Measurements from ENCODE around the gene DDR2.
A peak's percentile ranks its signal among the peaks of the same experiment; 100 is the strongest.
"Not testable (repeated sequence)": the region's sequence is repeated elsewhere in the genome, so short reads cannot be mapped to it uniquely, and the experiment has no call there.

Gene DDR2

DNA sequence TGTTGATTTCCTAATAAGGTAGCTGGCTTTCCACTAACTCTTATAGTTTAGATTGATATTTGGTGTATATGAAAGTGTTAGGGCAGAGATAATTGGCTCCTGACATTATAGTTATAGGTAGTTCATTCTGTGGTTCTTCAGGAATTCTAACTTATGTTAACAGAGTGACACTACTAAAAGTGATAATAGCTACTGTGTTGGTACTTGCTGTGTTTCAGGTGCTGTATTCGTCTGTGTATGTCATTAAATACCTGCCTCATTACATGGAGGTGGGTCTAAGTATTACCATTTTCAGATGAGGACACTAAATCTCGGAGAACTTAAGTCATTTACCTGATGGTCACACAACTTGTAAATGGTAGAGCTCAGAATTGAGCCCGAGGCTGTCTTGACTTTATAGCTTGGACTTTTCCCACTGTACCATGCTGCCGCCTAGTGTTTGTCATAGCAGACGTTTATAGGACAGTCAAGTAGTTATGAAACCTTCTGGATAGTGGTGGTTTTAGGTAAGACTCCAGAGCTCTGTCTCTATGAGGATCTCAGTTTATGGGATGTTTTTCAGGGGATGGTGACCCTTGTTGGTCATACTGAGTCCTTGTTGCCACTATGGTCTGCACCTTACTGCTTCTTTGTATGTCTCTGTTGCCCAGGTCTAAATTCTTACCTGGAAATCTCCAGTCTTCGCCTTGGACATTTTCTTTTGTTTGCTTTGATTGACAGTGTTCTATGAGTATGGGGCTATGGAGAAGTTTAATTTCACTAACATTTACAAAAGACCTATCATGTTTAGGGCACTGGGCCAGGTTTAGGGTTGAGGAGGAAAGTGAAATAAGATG lies 167.9 kb downstream of the DDR2 start:
- not testable (repeated sequence) for H3K23ac ChIP-seq (ENCODE audit: low read depth, low read length, poor library complexity); H3K4me2 ChIP-seq (ENCODE audit: insufficient read depth, low read length, poor library complexity, severe bottlenecking); H2AK5ac ChIP-seq (ENCODE audit: low read depth, low read length); H3K9me3 ChIP-seq (replicated peaks in 1 of 2; ENCODE audit: control insufficient read depth in 2 of 2, insufficient read depth in 1 of 2, low read depth in 1 of 2, low read length in 2 of 2); H3K79me1 ChIP-seq (ENCODE audit: low read depth, low read length); H3K4me1 ChIP-seq (ENCODE audit: control insufficient read depth in 2 of 2, insufficient read depth in 1 of 2, low read depth in 1 of 2, low read length in 2 of 2); H4K91ac ChIP-seq (ENCODE audit: low read depth, low read length, poor library complexity); H2BK120ac ChIP-seq (ENCODE audit: low read depth, low read length); H3K27me3 ChIP-seq (ENCODE audit: control insufficient read depth in 3 of 3, insufficient read depth in 3 of 3, low read depth in 1 of 3, low read length in 3 of 3); H4K8ac ChIP-seq (ENCODE audit: low read depth, low read length); H2AFZ ChIP-seq (ENCODE audit: low read length); H2BK12ac ChIP-seq (ENCODE audit: low read length); H2BK15ac ChIP-seq (ENCODE audit: low read length); H3K9ac ChIP-seq (ENCODE audit: low read depth, low read length, poor library complexity); H3K4ac ChIP-seq (ENCODE audit: low read length); H3K4me3 ChIP-seq (ENCODE audit: low read length in 2 of 2); H3K14ac ChIP-seq (ENCODE audit: low read length); H2BK5ac ChIP-seq (ENCODE audit: low read length); H3K18ac ChIP-seq (ENCODE audit: low read length); H3K27ac ChIP-seq (replicated peaks; ENCODE audit: low read length)
- peaks cover 8 to 87% of the 10 kb centered on the region in 2 donors for H3K36me3 ChIP-seq (replicated peaks in 1 of 2; ENCODE audit: control insufficient read depth in 2 of 2, insufficient read depth in 2 of 2, low read length in 2 of 2)
- DNase-seq (ENCODE audit: low spot score): peak; percentile 15
- WGBS, 2 donors (ENCODE audit: extremely low coverage in 2 of 2, insufficient read length in 2 of 2, insufficient replicate concordance in 1 of 2): no CpG with 5 or more reads among the region's 6 CpGs

DNA sequence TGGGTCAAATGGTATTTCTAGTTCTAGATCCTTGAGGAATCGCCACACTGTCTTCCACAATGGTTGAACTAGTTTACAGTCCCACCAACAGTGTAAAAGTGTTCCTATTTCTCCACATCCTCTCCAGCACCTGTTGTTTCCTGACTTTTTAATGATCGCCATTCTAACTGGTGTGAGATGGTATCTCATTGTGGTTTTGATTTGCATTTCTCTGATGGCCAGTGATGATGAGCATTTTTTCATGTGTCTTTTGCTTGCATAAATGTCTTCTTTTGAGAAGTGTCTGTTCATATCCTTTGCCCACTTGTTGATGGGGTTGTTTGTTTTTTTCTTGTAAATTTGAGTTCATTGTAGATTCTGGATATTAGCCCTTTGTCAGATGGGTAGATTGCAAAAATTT lies 175.2 kb downstream of the DDR2 start:
- H3K14ac ChIP-seq (ENCODE audit: low read length); H3K23ac ChIP-seq (ENCODE audit: low read depth, low read length, poor library complexity); H3K4me1 ChIP-seq (ENCODE audit: control insufficient read depth in 2 of 2, insufficient read depth in 1 of 2, low read depth in 1 of 2, low read length in 2 of 2); H2BK120ac ChIP-seq (ENCODE audit: low read depth, low read length); H2AK5ac ChIP-seq (ENCODE audit: low read depth, low read length); H3K4ac ChIP-seq (ENCODE audit: low read length); H3K4me3 ChIP-seq (ENCODE audit: low read length in 2 of 2); H3K4me2 ChIP-seq (ENCODE audit: insufficient read depth, low read length, poor library complexity, severe bottlenecking); DNase-seq (ENCODE audit: low spot score); H2BK12ac ChIP-seq (ENCODE audit: low read length); H4K91ac ChIP-seq (ENCODE audit: low read depth, low read length, poor library complexity); H3K9ac ChIP-seq (ENCODE audit: low read depth, low read length, poor library complexity); H3K9me3 ChIP-seq (replicated peaks in 1 of 2; ENCODE audit: control insufficient read depth in 2 of 2, insufficient read depth in 1 of 2, low read depth in 1 of 2, low read length in 2 of 2); H2BK15ac ChIP-seq (ENCODE audit: low read length); H3K27me3 ChIP-seq (ENCODE audit: control insufficient read depth in 3 of 3, insufficient read depth in 3 of 3, low read depth in 1 of 3, low read length in 3 of 3); H2AFZ ChIP-seq (ENCODE audit: low read length); H3K18ac ChIP-seq (ENCODE audit: low read length); H4K8ac ChIP-seq (ENCODE audit: low read depth, low read length); H3K79me1 ChIP-seq (ENCODE audit: low read depth, low read length); H3K27ac ChIP-seq (replicated peaks; ENCODE audit: low read length); H2BK5ac ChIP-seq (ENCODE audit: low read length): not testable (repeated sequence)
- H3K36me3 ChIP-seq (replicated peaks in 1 of 2; ENCODE audit: control insufficient read depth in 2 of 2, insufficient read depth in 2 of 2, low read length in 2 of 2): peaks cover 6 to 55% of the 10 kb centered on the region in 2 donors
- no CpG with 5 or more reads among the region's 2 CpGs for WGBS, 2 donors (ENCODE audit: extremely low coverage in 2 of 2, insufficient read length in 2 of 2, insufficient replicate concordance in 1 of 2)

DNA sequence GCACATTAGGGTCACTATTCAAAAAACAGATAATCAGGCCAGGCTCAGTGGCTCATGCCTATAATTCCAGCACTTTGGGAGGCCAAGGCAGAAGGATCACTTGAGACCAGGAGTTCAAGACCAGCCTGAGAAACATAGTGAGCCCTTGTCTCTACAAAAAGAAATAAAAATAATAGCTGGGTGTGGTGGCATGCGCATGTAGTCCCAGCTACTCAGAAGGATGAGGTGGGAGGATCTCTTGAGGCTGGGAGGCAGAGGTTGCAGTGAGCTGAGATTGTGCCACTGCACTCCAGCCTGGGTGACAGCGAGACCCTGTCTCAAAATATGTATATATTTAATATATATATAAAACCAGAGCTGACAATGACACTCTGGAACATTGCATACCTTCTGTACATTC lies 180.1 kb downstream of the DDR2 start:
- H3K4me1 ChIP-seq (ENCODE audit: control insufficient read depth in 2 of 2, insufficient read depth in 1 of 2, low read depth in 1 of 2, low read length in 2 of 2); H4K91ac ChIP-seq (ENCODE audit: low read depth, low read length, poor library complexity); H3K79me1 ChIP-seq (ENCODE audit: low read depth, low read length); H4K8ac ChIP-seq (ENCODE audit: low read depth, low read length); H3K9ac ChIP-seq (ENCODE audit: low read depth, low read length, poor library complexity); H3K4me2 ChIP-seq (ENCODE audit: insufficient read depth, low read length, poor library complexity, severe bottlenecking); H3K27ac ChIP-seq (replicated peaks; ENCODE audit: low read length); H3K4me3 ChIP-seq (ENCODE audit: low read length in 2 of 2); H3K23ac ChIP-seq (ENCODE audit: low read depth, low read length, poor library complexity); H3K27me3 ChIP-seq (ENCODE audit: control insufficient read depth in 3 of 3, insufficient read depth in 3 of 3, low read depth in 1 of 3, low read length in 3 of 3); DNase-seq (ENCODE audit: low spot score); H3K4ac ChIP-seq (ENCODE audit: low read length); H2BK12ac ChIP-seq (ENCODE audit: low read length); H2AK5ac ChIP-seq (ENCODE audit: low read depth, low read length); H3K14ac ChIP-seq (ENCODE audit: low read length); H2BK120ac ChIP-seq (ENCODE audit: low read depth, low read length); H2BK15ac ChIP-seq (ENCODE audit: low read length); H3K18ac ChIP-seq (ENCODE audit: low read length); H2AFZ ChIP-seq (ENCODE audit: low read length); H2BK5ac ChIP-seq (ENCODE audit: low read length); H3K9me3 ChIP-seq (replicated peaks in 1 of 2; ENCODE audit: control insufficient read depth in 2 of 2, insufficient read depth in 1 of 2, low read depth in 1 of 2, low read length in 2 of 2): not testable (repeated sequence)
- H3K36me3 ChIP-seq (replicated peaks in 1 of 2; ENCODE audit: control insufficient read depth in 2 of 2, insufficient read depth in 2 of 2, low read length in 2 of 2): peaks cover 0 to 13% of the 10 kb centered on the region in 2 donors
- WGBS, 2 donors (ENCODE audit: extremely low coverage in 2 of 2, insufficient read length in 2 of 2, insufficient replicate concordance in 1 of 2): no CpG with 5 or more reads among the region's 2 CpGs

DNA sequence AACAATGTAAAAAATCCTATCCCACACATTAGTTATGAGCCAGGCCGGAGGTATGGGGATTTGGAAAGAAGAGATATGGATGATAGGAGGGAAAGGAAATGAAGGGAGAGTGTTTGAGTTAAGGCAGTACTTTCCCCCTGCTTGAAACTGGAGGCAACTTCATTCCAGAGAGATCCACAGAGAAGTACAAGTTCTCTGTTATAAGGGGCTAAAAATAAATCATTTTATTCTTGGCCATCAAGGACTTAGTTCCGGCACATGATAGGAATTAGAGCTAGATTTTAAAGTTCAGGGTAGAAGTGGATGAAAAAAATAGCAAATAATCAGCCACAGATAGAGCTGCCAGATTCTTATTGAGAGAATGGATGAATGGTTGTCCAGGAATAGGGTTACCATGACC lies 185.9 kb downstream of the DDR2 start:
- H3K79me1 ChIP-seq (ENCODE audit: low read depth, low read length); H2BK5ac ChIP-seq (ENCODE audit: low read length); H3K9ac ChIP-seq (ENCODE audit: low read depth, low read length, poor library complexity); H2AK5ac ChIP-seq (ENCODE audit: low read depth, low read length); H2BK120ac ChIP-seq (ENCODE audit: low read depth, low read length); H4K91ac ChIP-seq (ENCODE audit: low read depth, low read length, poor library complexity); H4K8ac ChIP-seq (ENCODE audit: low read depth, low read length); H3K23ac ChIP-seq (ENCODE audit: low read depth, low read length, poor library complexity); H3K9me3 ChIP-seq (replicated peaks in 1 of 2; ENCODE audit: control insufficient read depth in 2 of 2, insufficient read depth in 1 of 2, low read depth in 1 of 2, low read length in 2 of 2); H2AFZ ChIP-seq (ENCODE audit: low read length); H3K4me3 ChIP-seq (ENCODE audit: low read length in 2 of 2); H3K4ac ChIP-seq (ENCODE audit: low read length); H3K27ac ChIP-seq (replicated peaks; ENCODE audit: low read length); H3K4me2 ChIP-seq (ENCODE audit: insufficient read depth, low read length, poor library complexity, severe bottlenecking); DNase-seq (ENCODE audit: low spot score); H3K4me1 ChIP-seq (ENCODE audit: control insufficient read depth in 2 of 2, insufficient read depth in 1 of 2, low read depth in 1 of 2, low read length in 2 of 2); H3K14ac ChIP-seq (ENCODE audit: low read length); H3K18ac ChIP-seq (ENCODE audit: low read length); H2BK12ac ChIP-seq (ENCODE audit: low read length); H2BK15ac ChIP-seq (ENCODE audit: low read length); H3K36me3 ChIP-seq (replicated peaks in 1 of 2; ENCODE audit: control insufficient read depth in 2 of 2, insufficient read depth in 2 of 2, low read length in 2 of 2): not testable (repeated sequence)
- peaks cover 0 to 12% (median 5%) of the 10 kb centered on the region in 3 experiments for H3K27me3 ChIP-seq (ENCODE audit: control insufficient read depth in 3 of 3, insufficient read depth in 3 of 3, low read depth in 1 of 3, low read length in 3 of 3)
- no CpG with 5 or more reads among the region's 2 CpGs for WGBS, 2 donors (ENCODE audit: extremely low coverage in 2 of 2, insufficient read length in 2 of 2, insufficient replicate concordance in 1 of 2)
